Measurements from ENCODE around the gene SLC1A2.

- no peak for TF ChIP-seq CTCF (IDR thresholded peaks at IDR 0.05)
- no peak for TF ChIP-seq POLR2A (IDR thresholded peaks at IDR 0.05)
Measured at GRCh38 chr11:35247428-35247827, 171.9 kb downstream of the SLC1A2 start.

Data from thyroid gland (tissue), 4 donors.